Immature natural killer cell (primary cell): ENCODE measurements around the gene HDAC7. TPM values are rescaled to one million over a fixed set of nuclear protein-coding genes. Genes with fewer than 3 reads are reported as not detected.

Experiments
- DNase-seq, 3 donors: peaks; one replicate each; pipeline ENCODE4 v3.0.0; 2022; ENCODE audit warnings: mixed read lengths in 1 of 3
- H3K27ac Mint-ChIP-seq, 6 donors: one replicate each; pipeline ENCODE4 v1.8.0; 2020; ENCODE audit warnings: mixed read lengths in 6 of 6, mild to moderate bottlenecking in 5 of 6, inconsistent platforms in 4 of 6, moderate library complexity in 3 of 6
- H3K27me3 Mint-ChIP-seq, 3 donors: one replicate each; pipeline ENCODE4 v1.8.0; 2020 to 2021; ENCODE audit warnings: low read depth in 3 of 3, mild to moderate bottlenecking in 3 of 3, mixed read lengths in 3 of 3, moderate library complexity in 3 of 3, inconsistent platforms in 1 of 3
- H3K36me3 Mint-ChIP-seq, 3 donors: one replicate each; pipeline ENCODE4 v1.8.0; 2020; ENCODE audit warnings: mixed read lengths in 3 of 3, inconsistent platforms in 2 of 3, mild to moderate bottlenecking in 2 of 3
- H3K4me1 Mint-ChIP-seq, 2 donors: one replicate each; pipeline ENCODE4 v1.8.0; 2020; ENCODE audit warnings: inconsistent platforms in 2 of 2, mild to moderate bottlenecking in 2 of 2, mixed read lengths in 2 of 2, moderate library complexity in 1 of 2
- H3K4me3 Mint-ChIP-seq, 5 donors: one replicate each; pipeline ENCODE4 v1.8.0; 2020; ENCODE audit warnings: mild to moderate bottlenecking in 5 of 5, mixed read lengths in 5 of 5, inconsistent platforms in 3 of 5, moderate library complexity in 3 of 5
- H3K9me3 Mint-ChIP-seq, 6 donors: one replicate each; pipeline ENCODE4 v1.8.0; 2020; ENCODE audit warnings: mild to moderate bottlenecking in 6 of 6, mixed read lengths in 6 of 6, inconsistent platforms in 4 of 6, moderate library complexity in 3 of 6
- polyA plus RNA-seq, 3 donors: library from polyadenylated mRNA; unstranded; fragments of 300-500 nt; fragmentation: Illumina TruSeq; gene quantifications; one replicate each; pipeline ENCODE4 v1.2.3, GENCODE V29; 2021

Gene HDAC7
- polyA plus RNA-seq, 3 donors from 2014 or later: 5.9 to 29.1 (median 11.5) TPM

DNA sequence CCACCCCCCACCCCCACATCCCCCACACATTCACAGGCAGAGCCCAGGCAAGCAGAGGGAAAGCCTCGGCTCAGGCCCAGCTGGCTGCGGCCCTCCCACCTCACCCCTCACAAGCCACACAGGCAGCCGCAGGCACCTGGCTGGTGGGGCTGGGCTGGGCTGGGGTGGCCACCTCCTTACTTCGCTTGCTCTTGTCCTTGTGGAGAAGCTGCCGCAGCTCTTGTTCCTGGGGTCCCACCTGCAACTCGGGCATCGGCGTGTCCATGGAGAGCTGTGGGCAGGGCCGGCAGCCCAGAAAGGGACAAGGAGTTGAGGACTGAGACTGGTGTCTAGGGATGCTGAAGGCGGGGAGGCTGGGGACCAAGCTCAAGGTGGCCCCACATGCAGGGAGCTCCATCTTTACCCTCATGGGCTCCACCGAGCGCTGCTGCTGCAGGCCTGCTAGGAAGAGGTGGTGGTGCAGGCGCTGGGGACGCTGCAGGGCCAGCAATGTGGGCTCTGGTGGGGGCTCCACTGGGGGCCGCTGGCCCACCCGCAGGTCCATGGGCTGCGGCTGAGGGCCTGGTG is 21.2 kb downstream of the HDAC7 start:
- H3K4me3 Mint-ChIP-seq: no peak overlapping the region
- H3K36me3 Mint-ChIP-seq: peaks cover 3 to 18% (median 8%) of the 10 kb centered on the region in 3 donors
- peaks cover 44 to 57% of the 10 kb centered on the region in 2 donors for H3K4me1 Mint-ChIP-seq
- H3K9me3 Mint-ChIP-seq: no peaks in the 10 kb centered on the region
- peak overlapping the region in 1 of 6 donors; percentile 40 for H3K27ac Mint-ChIP-seq
- DNase-seq: no peak
- peaks cover 0 to 2% (median 2%) of the 10 kb centered on the region in 3 donors for H3K27me3 Mint-ChIP-seq

DNA sequence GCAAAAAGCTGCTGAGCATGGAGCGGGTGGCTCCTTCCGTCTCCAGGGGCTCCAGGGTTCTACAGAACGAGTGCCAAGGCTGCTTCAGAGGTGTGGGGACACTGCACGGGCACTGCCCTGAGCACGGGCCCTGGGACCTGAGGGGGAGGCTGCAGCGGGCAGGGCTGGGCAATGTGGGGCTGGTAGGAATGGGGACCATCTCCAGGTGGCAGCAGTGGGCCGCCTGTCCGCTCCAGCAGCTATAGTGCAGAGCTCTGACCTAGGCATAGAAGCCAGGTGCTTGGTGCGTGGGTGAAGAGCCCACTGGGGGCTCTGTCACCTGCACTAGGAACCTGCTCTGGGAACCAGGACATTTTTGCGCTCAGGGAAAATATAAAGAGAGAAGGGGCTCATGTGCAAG is 22.3 kb downstream of the HDAC7 start:
- H3K36me3 Mint-ChIP-seq: peaks cover 3 to 23% (median 8%) of the 10 kb centered on the region in 3 donors
- peak overlapping the region in 1 of 5 donors; percentile 29 for H3K4me3 Mint-ChIP-seq
- H3K9me3 Mint-ChIP-seq: no peaks in the 10 kb centered on the region
- H3K27ac Mint-ChIP-seq: peak overlapping the region in 3 of 6 donors; percentile 37 to 75 (median 67)
- peaks cover 34 to 47% of the 10 kb centered on the region in 2 donors for H3K4me1 Mint-ChIP-seq
- H3K27me3 Mint-ChIP-seq: peaks cover 0 to 2% (median 2%) of the 10 kb centered on the region in 3 donors
- peak in 2 of 3 donors; percentile 40 to 42 for DNase-seq

DNA sequence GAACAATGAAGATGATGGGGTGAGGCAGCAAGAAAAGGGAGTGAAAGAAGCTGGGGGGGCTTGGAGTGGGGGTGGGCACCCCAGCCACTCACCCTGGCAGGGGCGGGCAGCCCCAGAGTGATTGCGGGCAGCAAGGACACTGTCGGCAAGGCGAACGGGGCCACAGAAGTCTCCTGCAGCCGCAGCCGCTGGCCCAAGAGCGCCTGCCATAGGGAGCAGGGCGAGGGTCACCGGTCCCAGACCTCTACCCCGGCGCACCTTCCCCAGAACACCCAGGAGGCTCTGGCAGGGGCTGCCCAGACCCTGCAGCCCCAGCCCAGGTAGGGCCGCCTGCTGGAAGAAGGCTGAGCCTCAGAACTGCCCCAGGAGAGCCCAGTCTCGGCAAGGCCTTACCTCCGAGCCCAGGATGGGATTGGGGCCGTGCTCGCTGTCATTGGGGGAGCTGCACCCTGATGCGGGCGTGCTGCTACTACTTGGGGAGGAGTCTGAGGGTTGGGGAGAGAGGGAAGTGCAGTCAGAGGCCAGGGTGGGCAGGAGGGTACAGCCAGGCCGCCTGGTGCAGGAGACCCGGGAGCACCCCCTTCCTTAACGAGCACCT is 23.8 kb downstream of the HDAC7 start:
- Mint-ChIP-seq H3K27me3 (peaks cover 0 to 2% (median 2%) of the 10 kb centered on the region in 3 donors), H3K4me1 (peaks cover 19 to 32% of the 10 kb centered on the region in 2 donors), H3K36me3 (peaks cover 3 to 27% (median 8%) of the 10 kb centered on the region in 3 donors), H3K9me3 (no peaks in the 10 kb centered on the region), H3K27ac (no peak overlapping the region), H3K4me3 (no peak overlapping the region)
- DNase-seq: no peak

DNA sequence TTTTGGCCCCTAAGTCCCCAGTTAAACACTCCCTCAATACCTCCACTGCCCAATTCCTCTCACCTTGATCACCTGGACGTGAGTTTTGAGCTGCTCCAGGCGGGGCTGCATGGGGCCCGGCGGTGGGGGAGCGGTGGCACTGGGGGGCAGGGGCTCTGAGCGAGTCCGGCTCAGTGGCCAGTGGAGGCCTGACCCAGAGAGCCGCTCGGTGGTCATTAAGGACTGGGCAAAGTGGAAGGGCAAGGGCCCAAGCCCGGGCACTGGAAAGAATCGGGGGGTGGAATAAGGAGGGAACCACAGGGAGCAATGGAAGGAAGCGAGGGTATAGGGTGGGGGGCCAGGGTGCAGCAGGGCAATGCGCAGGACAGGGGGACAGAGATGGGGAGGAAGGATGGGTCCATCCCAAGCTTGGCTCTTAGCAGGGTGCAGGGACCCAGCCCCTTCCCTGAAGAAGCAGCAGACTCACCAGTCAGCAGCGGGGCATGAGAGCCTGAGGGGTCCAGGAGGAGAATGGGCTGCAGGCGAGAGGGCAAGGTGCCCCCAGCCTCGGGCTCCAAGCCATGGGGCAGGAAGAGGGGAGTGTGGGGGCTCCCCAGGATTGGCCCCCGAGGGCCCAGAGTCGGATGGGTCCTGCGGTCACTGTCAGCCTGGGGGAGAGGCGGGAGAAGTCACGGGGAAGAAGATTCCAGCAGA is 24.4 kb downstream of the HDAC7 start:
- Mint-ChIP-seq H3K4me3 (no peak overlapping the region), H3K36me3 (peaks cover 3 to 33% (median 10%) of the 10 kb centered on the region in 3 donors), H3K9me3 (no peaks in the 10 kb centered on the region), H3K4me1 (peaks cover 14 to 25% of the 10 kb centered on the region in 2 donors), H3K27me3 (peaks cover 0 to 2% (median 2%) of the 10 kb centered on the region in 3 donors), H3K27ac (no peak overlapping the region)
- no peak for DNase-seq

DNA sequence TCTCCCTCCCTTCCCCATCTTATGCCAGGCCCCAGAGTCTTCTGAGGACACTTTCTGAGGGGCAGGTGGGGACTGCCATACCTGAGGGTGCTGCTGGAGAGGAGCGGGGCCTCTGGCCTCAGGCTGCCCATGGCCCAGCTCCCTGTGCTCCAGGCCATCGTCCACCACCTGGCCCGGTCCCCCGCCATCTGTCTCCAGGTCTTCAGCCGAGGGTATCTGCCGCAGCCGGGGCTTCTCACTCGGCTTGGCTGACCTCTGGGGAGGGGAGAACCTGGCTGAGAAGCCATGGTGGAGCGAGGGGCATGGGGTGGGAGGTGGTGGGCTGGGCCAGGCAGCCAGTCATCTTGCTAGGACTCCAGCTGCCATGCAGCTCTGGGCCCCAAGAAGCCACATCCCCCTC is 25.0 kb downstream of the HDAC7 start:
- Mint-ChIP-seq H3K36me3 (peaks cover 3 to 34% (median 10%) of the 10 kb centered on the region in 3 donors), H3K27me3 (peaks cover 0 to 2% (median 2%) of the 10 kb centered on the region in 3 donors), H3K4me1 (peaks cover 11 to 19% of the 10 kb centered on the region in 2 donors), H3K4me3 (no peak overlapping the region), H3K27ac (no peak overlapping the region), H3K9me3 (no peaks in the 10 kb centered on the region)
- DNase-seq: no peak

DNA sequence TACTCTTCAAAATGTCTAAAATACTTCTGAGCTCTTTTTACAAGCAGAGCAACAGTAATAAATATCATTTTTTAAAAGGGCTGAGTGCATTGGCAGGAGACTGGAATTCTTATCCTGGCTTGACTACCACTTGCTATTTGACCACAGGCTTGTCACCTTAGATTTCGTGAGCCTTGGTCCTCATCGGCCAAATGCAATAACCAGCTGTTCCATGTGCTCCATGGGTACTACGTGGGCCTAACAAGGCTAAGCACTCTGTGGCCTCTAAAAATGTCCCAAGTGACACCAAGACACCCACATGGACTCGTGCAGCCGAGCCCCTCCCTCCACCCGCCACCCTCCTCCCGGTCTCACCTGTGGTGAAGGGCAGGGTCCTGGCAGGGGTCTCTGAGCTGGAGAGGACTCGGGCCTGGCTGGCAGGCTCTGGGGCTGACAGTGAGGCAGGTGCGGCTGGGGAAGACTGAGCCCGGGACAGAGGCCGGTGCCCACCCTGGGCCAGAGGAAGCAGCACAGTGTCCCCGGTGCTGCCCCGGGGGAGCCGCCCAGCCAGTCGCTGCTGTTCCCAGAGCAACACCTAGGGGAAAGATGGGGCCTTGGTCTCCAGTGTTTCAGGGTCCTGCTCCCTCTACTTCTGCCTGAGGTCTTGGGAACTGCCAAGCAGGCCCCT is 26.6 kb downstream of the HDAC7 start:
- H3K9me3 Mint-ChIP-seq: no peaks in the 10 kb centered on the region
- H3K27me3 Mint-ChIP-seq: peaks cover 0 to 2% (median 2%) of the 10 kb centered on the region in 3 donors
- H3K4me3 Mint-ChIP-seq: no peak overlapping the region
- H3K4me1 Mint-ChIP-seq: peaks cover 3 to 12% of the 10 kb centered on the region in 2 donors
- DNase-seq: no peak
- peaks cover 7 to 43% (median 17%) of the 10 kb centered on the region in 3 donors for H3K36me3 Mint-ChIP-seq
- H3K27ac Mint-ChIP-seq: peak overlapping the region in 1 of 6 donors; percentile 43

DNA sequence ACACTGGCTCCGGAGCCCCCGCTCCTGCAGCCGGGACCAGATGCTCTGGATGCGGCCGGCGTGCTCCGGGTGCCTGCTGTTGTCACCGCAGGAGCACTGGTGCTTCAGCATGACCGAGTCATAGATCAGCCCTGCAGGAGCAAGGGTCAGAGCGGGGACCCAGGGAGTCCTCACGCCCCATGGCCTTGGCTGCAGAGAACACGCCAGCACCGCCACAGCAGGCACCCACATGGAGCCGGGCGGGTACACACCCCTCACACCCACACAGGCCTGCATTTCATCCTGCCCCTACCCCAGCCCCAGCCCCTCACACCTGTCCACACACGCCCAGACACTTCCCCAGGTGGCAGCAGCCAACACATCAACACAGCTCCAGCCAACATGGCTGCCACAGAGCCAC is 27.8 kb downstream of the HDAC7 start:
- DNase-seq: no peak
- H3K4me3 Mint-ChIP-seq: no peak overlapping the region
- H3K27ac Mint-ChIP-seq: peak overlapping the region in 1 of 6 donors; percentile 74
- peaks cover 7 to 49% (median 28%) of the 10 kb centered on the region in 3 donors for H3K36me3 Mint-ChIP-seq
- peaks cover 0 to 6% of the 10 kb centered on the region in 2 donors for H3K4me1 Mint-ChIP-seq
- no peaks in the 10 kb centered on the region for H3K27me3 Mint-ChIP-seq
- no peaks in the 10 kb centered on the region for H3K9me3 Mint-ChIP-seq

DNA sequence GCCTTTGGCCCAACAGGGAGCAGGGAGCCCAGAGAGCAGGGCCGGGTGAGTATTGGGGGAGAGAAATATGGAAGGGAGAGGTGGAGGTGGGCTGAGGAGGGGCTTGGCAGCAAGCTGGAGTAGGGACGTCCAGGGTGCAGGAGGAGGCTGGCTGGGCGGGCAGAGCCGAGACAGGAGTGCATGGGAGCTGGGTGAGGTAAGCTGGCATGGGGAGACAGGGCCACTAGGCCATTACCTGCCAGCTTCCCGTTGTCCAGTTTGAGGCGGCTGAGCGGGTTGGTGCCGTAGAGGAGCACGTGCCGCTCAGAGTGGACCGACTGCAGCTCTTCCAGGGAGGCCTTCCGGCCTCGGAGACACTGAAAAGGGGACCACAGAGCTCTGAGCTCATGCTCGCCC is 28.4 kb downstream of the HDAC7 start:
- Mint-ChIP-seq H3K9me3 (no peaks in the 10 kb centered on the region), H3K4me3 (no peak overlapping the region), H3K27ac (no peak overlapping the region), H3K4me1 (peaks cover 0 to 6% of the 10 kb centered on the region in 2 donors), H3K27me3 (no peaks in the 10 kb centered on the region), H3K36me3 (peaks cover 7 to 49% (median 28%) of the 10 kb centered on the region in 3 donors)
- no peak for DNase-seq

DNA sequence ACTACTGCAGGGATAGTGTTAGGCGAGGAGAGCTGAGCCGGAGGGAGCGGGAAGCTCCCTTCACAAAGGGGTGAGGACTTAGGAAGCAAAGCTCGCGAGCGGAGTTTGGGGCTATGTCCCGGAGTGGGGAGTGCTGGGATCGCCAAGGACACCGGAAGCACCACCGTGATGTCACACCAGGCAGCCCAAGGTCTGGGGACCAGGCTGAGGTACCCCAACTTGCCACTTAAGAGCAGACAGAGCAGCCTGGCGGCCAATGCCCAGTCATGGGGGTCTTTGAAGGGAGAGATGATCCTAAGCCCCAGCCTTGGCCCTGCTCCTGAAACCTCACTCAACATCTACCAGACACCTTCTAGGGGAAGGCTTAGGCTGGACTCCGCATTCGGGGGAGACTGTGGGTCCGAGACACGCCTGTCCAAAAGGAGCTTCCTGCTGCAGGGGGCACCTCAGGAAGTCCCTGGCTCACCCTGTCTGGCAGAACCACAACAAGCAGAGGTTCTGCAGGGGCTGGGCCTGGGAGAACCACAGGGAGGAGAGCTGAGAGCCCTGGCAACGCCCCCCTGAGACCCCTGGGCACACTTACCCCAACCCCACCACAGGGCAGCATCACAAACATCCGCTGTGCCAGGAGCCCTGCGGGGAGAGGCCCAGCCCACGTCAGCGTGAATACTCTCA is 28.9 kb downstream of the HDAC7 start:
- H3K4me1 Mint-ChIP-seq: peaks cover 0 to 6% of the 10 kb centered on the region in 2 donors

DNA sequence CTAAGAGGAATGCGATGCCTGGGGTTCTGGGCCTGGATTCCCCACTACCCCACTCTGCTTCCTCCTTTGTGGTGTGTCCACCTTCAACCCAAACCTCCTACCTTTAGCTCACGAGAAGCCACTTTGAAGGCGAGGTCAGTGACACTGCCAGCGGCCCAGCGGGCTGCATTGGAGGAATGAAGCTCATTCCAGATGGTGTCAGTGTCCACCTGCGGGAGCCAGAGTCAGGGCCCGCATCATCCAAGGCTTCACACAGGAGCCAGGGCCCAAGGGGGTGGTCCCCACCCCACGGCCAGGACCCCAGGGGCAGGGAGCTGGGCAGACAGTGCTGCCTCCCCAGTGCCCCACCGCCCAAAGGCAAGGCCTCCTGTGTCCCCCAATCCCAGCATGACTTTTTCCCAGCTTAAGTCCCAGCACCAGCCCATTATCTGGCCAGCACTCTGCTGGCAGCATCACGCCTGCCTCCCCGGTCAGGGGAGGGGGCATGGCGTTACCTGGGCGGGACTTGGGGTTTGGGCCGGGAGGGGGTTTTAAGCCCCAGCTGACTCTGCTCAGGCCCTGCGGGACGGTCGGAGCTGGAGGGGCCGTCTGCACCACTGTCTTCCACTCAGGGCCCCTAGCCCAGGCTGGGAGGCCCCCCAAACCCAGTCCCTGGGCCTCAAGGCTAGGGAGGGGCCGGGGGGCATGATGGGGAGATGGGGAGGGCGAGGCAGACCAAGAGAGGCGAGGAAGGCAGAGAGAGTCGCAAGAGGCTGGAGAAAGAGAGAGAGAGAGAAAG is 29.8 kb downstream of the HDAC7 start:
- Mint-ChIP-seq H3K36me3 (peaks cover 7 to 53% (median 32%) of the 10 kb centered on the region in 3 donors), H3K27me3 (no peaks in the 10 kb centered on the region), H3K9me3 (no peaks in the 10 kb centered on the region), H3K27ac (peak overlapping the region in 1 of 6 donors; percentile 40), H3K4me1 (peaks cover 0 to 6% of the 10 kb centered on the region in 2 donors), H3K4me3 (no peak overlapping the region)
- no peak for DNase-seq

More for the DNA sequence above, 28.9 kb downstream of the HDAC7 start:
- Mint-ChIP-seq H3K4me3 (no peak overlapping the region), H3K27me3 (no peaks in the 10 kb centered on the region), H3K27ac (peak overlapping the region in 1 of 6 donors; percentile 17), H3K9me3 (no peaks in the 10 kb centered on the region), H3K36me3 (peaks cover 7 to 49% (median 28%) of the 10 kb centered on the region in 3 donors)
- DNase-seq: no peak

DNA sequence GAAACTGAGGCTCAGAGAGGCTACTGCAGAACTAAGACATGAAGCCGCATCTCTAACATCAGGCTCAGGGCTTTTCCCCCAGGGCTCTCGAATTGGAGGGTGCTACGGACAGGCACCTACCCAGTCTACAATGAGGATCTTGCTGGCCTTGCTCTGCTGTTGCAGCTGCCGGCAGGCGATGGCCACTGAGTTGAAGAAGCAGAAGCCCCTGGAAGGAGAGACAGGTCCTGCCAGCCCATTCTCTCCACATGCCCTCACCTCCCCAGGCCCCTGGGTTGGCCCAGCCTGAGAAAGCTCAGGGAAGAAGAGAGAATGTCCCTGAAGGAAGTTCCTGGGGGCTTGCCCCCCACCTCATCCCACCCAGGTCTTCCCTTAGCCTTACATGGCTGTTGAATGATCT is 30.6 kb downstream of the HDAC7 start:
- peaks cover 0 to 5% of the 10 kb centered on the region in 2 donors for H3K4me1 Mint-ChIP-seq
- peak overlapping the region in 2 of 6 donors; percentile 4 to 39 for H3K27ac Mint-ChIP-seq

DNA sequence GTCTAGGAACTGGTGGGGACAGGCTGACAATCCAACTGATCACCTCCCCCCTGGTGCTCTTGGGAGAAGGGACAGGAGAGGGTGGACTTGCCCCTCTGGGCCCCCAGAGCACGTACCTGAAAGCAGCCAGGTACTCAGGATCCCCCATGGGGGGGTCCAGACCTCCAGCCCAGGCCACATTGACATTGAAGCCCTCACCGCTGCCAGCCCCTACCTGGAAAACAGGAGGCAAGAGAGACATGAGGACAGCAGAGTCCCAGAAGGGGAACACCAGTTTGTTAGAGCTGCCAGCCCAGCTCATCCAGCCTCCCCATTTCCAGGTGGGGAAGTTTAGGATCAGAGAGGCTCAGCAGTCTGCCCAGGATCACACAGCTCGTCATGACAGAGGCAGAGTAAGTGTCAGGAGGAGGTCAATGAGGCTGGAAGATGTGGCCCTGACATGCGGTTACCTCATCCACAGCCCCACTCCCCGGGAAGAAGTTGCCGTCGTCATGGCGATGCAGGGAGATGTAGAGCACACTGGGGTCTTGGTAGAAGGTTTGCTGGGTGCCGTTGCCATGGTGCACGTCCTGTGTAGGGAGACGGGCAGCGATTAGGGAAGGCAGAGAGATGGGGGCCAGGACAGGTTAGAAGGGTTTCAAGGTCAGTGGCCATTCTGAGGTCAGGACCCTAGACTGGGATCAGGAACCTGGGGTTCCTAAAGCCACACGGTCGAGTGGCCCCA is 31.9 kb downstream of the HDAC7 start:
- Mint-ChIP-seq H3K36me3 (peaks cover 4 to 45% (median 27%) of the 10 kb centered on the region in 3 donors), H3K27me3 (no peaks in the 10 kb centered on the region), H3K4me1 (no peaks in the 10 kb centered on the region), H3K27ac (peak overlapping the region in 1 of 6 donors; percentile 53), H3K4me3 (no peak overlapping the region), H3K9me3 (no peaks in the 10 kb centered on the region)
- DNase-seq: no peak

More for the DNA sequence above, 30.6 kb downstream of the HDAC7 start:
- no peak for DNase-seq
- no peaks in the 10 kb centered on the region for H3K27me3 Mint-ChIP-seq
- no peaks in the 10 kb centered on the region for H3K9me3 Mint-ChIP-seq
- no peak overlapping the region for H3K4me3 Mint-ChIP-seq
- H3K36me3 Mint-ChIP-seq: peaks cover 7 to 54% (median 31%) of the 10 kb centered on the region in 3 donors
